Activated T-helper 17 cell treated with anti-CD3 and anti-CD28 coated beads, Interleukin-2, amount 50 U/mL, for 72 hours (primary cell): ENCODE data around the gene CCDC136. TPM values are rescaled to one million over a fixed set of nuclear protein-coding genes. Genes with fewer than 3 reads are reported as not detected.

ENCODE experiments used
- ATAC-seq: fragments of 150-1000 bp; cut with Tn5 transposase; replicated peaks from 2 replicates; pipeline ENCODE4 v1.10.0; 2021; ENCODE audit warnings: mild to moderate bottlenecking, moderate library complexity
- H3K27ac Mint-ChIP-seq: one replicate; pipeline ENCODE4 v1.8.0; 2022; ENCODE audit warnings: mixed read lengths
- H3K27me3 Mint-ChIP-seq: one replicate; pipeline ENCODE4 v1.8.0; 2022; ENCODE audit warnings: mixed read lengths
- H3K36me3 Mint-ChIP-seq: one replicate; pipeline ENCODE4 v1.8.0; 2022; ENCODE audit warnings: low read depth, mild to moderate bottlenecking, mixed read lengths
- H3K4me1 Mint-ChIP-seq: one replicate; pipeline ENCODE4 v1.8.0; 2022; ENCODE audit warnings: mixed read lengths
- H3K4me3 Mint-ChIP-seq: one replicate; pipeline ENCODE4 v1.8.0; 2022; ENCODE audit warnings: mild to moderate bottlenecking, mixed read lengths
- H3K9me3 Mint-ChIP-seq: one replicate; pipeline ENCODE4 v1.8.0; 2022; ENCODE audit warnings: mixed read lengths
- total RNA-seq, 2 donors: library from RNA; stranded (reverse); gene quantifications; one replicate each; pipeline ENCODE4 v1.2.3, GENCODE V29; 2022

CCDC136 gene
- total RNA-seq, 2 donors from 2014 or later: 11.7 to 15.4 TPM

GRCh38 chr7:128809363-128809762 is 17.6 kb downstream of the CCDC136 start:
- Mint-ChIP-seq H3K4me3 (no peak overlapping the region), H3K9me3 (no peaks in the 10 kb centered on the region), H3K36me3 (no peaks in the 10 kb centered on the region), H3K4me1 (no peaks in the 10 kb centered on the region), H3K27ac (no peak overlapping the region), H3K27me3 (no peaks in the 10 kb centered on the region)
- no peak for ATAC-seq

GRCh38 chr7:128810473-128810872 is 18.7 kb downstream of the CCDC136 start:
- no peak overlapping the region for H3K27ac Mint-ChIP-seq
- ATAC-seq: no peak
- no peaks in the 10 kb centered on the region for H3K27me3 Mint-ChIP-seq
- H3K36me3 Mint-ChIP-seq: no peaks in the 10 kb centered on the region
- H3K4me3 Mint-ChIP-seq: no peak overlapping the region
- no peaks in the 10 kb centered on the region for H3K9me3 Mint-ChIP-seq
- no peaks in the 10 kb centered on the region for H3K4me1 Mint-ChIP-seq

GRCh38 chr7:128810997-128811396 is 19.2 kb downstream of the CCDC136 start:
- H3K9me3 Mint-ChIP-seq: no peaks in the 10 kb centered on the region
- H3K4me3 Mint-ChIP-seq: no peak overlapping the region
- no peak overlapping the region for H3K27ac Mint-ChIP-seq
- H3K36me3 Mint-ChIP-seq: no peaks in the 10 kb centered on the region
- no peaks in the 10 kb centered on the region for H3K27me3 Mint-ChIP-seq
- ATAC-seq: no peak
- no peaks in the 10 kb centered on the region for H3K4me1 Mint-ChIP-seq

- Mint-ChIP-seq H3K36me3 (no peaks in the 10 kb centered on the region), H3K27ac (no peak overlapping the region), H3K27me3 (no peaks in the 10 kb centered on the region), H3K9me3 (no peaks in the 10 kb centered on the region), H3K4me3 (no peak overlapping the region), H3K4me1 (no peaks in the 10 kb centered on the region)
- no peak for ATAC-seq
These were observed 20.1 kb downstream of the CCDC136 start for GRCh38 chr7:128811631-128812430.

GRCh38 chr7:128812514-128813168 is 20.9 kb downstream of the CCDC136 start:
- H3K4me3 Mint-ChIP-seq: no peak overlapping the region
- no peak overlapping the region for H3K27ac Mint-ChIP-seq
- ATAC-seq: no peak
- H3K9me3 Mint-ChIP-seq: no peaks in the 10 kb centered on the region
- H3K4me1 Mint-ChIP-seq: no peaks in the 10 kb centered on the region
- no peaks in the 10 kb centered on the region for H3K27me3 Mint-ChIP-seq
- no peaks in the 10 kb centered on the region for H3K36me3 Mint-ChIP-seq

GRCh38 chr7:128814499-128814898 is 22.7 kb downstream of the CCDC136 start:
- no peaks in the 10 kb centered on the region for H3K4me1 Mint-ChIP-seq

GRCh38 chr7:128815289-128815942 is 23.6 kb downstream of the CCDC136 start:
- no peaks in the 10 kb centered on the region for H3K36me3 Mint-ChIP-seq
- no peak for ATAC-seq
- no peaks in the 10 kb centered on the region for H3K9me3 Mint-ChIP-seq
- H3K4me3 Mint-ChIP-seq: no peak overlapping the region
- H3K27ac Mint-ChIP-seq: no peak overlapping the region
- no peaks in the 10 kb centered on the region for H3K27me3 Mint-ChIP-seq
- H3K4me1 Mint-ChIP-seq: no peaks in the 10 kb centered on the region

More at GRCh38 chr7:128814499-128814898, 22.7 kb downstream of the CCDC136 start:
- H3K9me3 Mint-ChIP-seq: no peaks in the 10 kb centered on the region
- no peaks in the 10 kb centered on the region for H3K27me3 Mint-ChIP-seq
- H3K27ac Mint-ChIP-seq: no peak overlapping the region
- no peak overlapping the region for H3K4me3 Mint-ChIP-seq
- H3K36me3 Mint-ChIP-seq: no peaks in the 10 kb centered on the region
- ATAC-seq: no peak

- no peak overlapping the region for H3K27ac Mint-ChIP-seq
- H3K36me3 Mint-ChIP-seq: no peaks in the 10 kb centered on the region
- H3K4me1 Mint-ChIP-seq: no peaks in the 10 kb centered on the region
- ATAC-seq: no peak
- H3K27me3 Mint-ChIP-seq: no peaks in the 10 kb centered on the region
- H3K9me3 Mint-ChIP-seq: no peaks in the 10 kb centered on the region
- no peak overlapping the region for H3K4me3 Mint-ChIP-seq
These were observed 26.9 kb downstream of the CCDC136 start for GRCh38 chr7:128818694-128819093.

- ATAC-seq: no peak
- Mint-ChIP-seq H3K27ac (no peak overlapping the region), H3K4me1 (no peaks in the 10 kb centered on the region), H3K27me3 (peaks cover 3% of the 10 kb centered on the region), H3K36me3 (no peaks in the 10 kb centered on the region), H3K4me3 (no peak overlapping the region), H3K9me3 (no peaks in the 10 kb centered on the region)
These were observed 30.0 kb downstream of the CCDC136 start for GRCh38 chr7:128821724-128822123.

GRCh38 chr7:128826512-128826911 is 34.7 kb downstream of the CCDC136 start:
- no peaks in the 10 kb centered on the region for H3K36me3 Mint-ChIP-seq
- H3K27ac Mint-ChIP-seq: no peak overlapping the region
- no peaks in the 10 kb centered on the region for H3K9me3 Mint-ChIP-seq
- H3K4me1 Mint-ChIP-seq: no peaks in the 10 kb centered on the region
- no peak for ATAC-seq
- H3K4me3 Mint-ChIP-seq: no peak overlapping the region
- H3K27me3 Mint-ChIP-seq: peaks cover 24% of the 10 kb centered on the region

- Mint-ChIP-seq H3K9me3 (no peaks in the 10 kb centered on the region), H3K27me3 (peaks cover 24% of the 10 kb centered on the region), H3K27ac (no peak overlapping the region), H3K4me1 (no peaks in the 10 kb centered on the region), H3K36me3 (no peaks in the 10 kb centered on the region), H3K4me3 (no peak overlapping the region)
- no peak for ATAC-seq
These were observed 35.1 kb downstream of the CCDC136 start for GRCh38 chr7:128826916-128827247.

- peaks cover 24% of the 10 kb centered on the region for H3K27me3 Mint-ChIP-seq
- H3K4me1 Mint-ChIP-seq: no peaks in the 10 kb centered on the region
- no peaks in the 10 kb centered on the region for H3K36me3 Mint-ChIP-seq
- no peak for ATAC-seq
- no peaks in the 10 kb centered on the region for H3K9me3 Mint-ChIP-seq
- H3K27ac Mint-ChIP-seq: no peak overlapping the region
- H3K4me3 Mint-ChIP-seq: no peak overlapping the region
These were observed 35.6 kb downstream of the CCDC136 start for GRCh38 chr7:128827248-128827958.

- Mint-ChIP-seq H3K4me3 (no peak overlapping the region), H3K27ac (no peak overlapping the region), H3K4me1 (no peaks in the 10 kb centered on the region), H3K9me3 (no peaks in the 10 kb centered on the region), H3K27me3 (peaks cover 24% of the 10 kb centered on the region), H3K36me3 (no peaks in the 10 kb centered on the region)
- ATAC-seq: no peak
These were observed 36.4 kb downstream of the CCDC136 start for GRCh38 chr7:128827971-128828711.
